HG02943 (cell line): ENCODE results near the gene NFATC4.
"Not testable (repeated sequence)": the region's sequence is repeated elsewhere in the genome, so short reads cannot be mapped to it uniquely, and the experiment has no call there.

Experiments
- ATAC-seq: cut with Tn5 transposase; IDR thresholded peaks from one replicate; pipeline ENCODE4 v1.9.1; 2021; ENCODE audit warnings: mild to moderate bottlenecking, low read depth, moderate library complexity; ENCODE audit not compliant: unreplicated experiment

NFATC4 gene

GRCh38 chr14:24385524-24385923, 17.5 kb downstream of the NFATC4 start:
- no peak for ATAC-seq

- ATAC-seq = no peak
These were observed 19.0 kb downstream of the NFATC4 start for GRCh38 chr14:24387009-24387345.

- ATAC-seq = not testable (repeated sequence)
These were observed 19.6 kb downstream of the NFATC4 start for GRCh38 chr14:24387579-24387978.

- no peak for ATAC-seq
These were observed 20.6 kb downstream of the NFATC4 start for GRCh38 chr14:24388474-24389179.

- no peak for ATAC-seq
These were observed 21.4 kb downstream of the NFATC4 start for GRCh38 chr14:24389226-24389848.

GRCh38 chr14:24390701-24391468, 22.9 kb downstream of the NFATC4 start:
- no peak for ATAC-seq

GRCh38 chr14:24392325-24393091, 24.5 kb downstream of the NFATC4 start:
- no peak for ATAC-seq

GRCh38 chr14:24394275-24394674, 26.3 kb downstream of the NFATC4 start:
- ATAC-seq = no peak

GRCh38 chr14:24395609-24396582, 27.9 kb downstream of the NFATC4 start:
- ATAC-seq = no peak

GRCh38 chr14:24397639-24398292, 29.8 kb downstream of the NFATC4 start:
- ATAC-seq = no peak

- no peak for ATAC-seq
These were observed 30.3 kb downstream of the NFATC4 start for GRCh38 chr14:24398293-24398652.

- no peak for ATAC-seq
These were observed 30.9 kb downstream of the NFATC4 start, which contains the start of gene NYNRIN for GRCh38 chr14:24398653-24399446. NYNRIN (plus strand) TSS chr14:24399003; CDS start chr14:24399247, 244 bp downstream.

- ATAC-seq = no peak
These were observed 31.5 kb downstream of the NFATC4 start for GRCh38 chr14:24399447-24399822.

- ATAC-seq = no peak
These were observed 32.2 kb downstream of the NFATC4 start for GRCh38 chr14:24399999-24400718.

- no peak for ATAC-seq
These were observed 34.1 kb downstream of the NFATC4 start for GRCh38 chr14:24401810-24402702.

GRCh38 chr14:24403294-24403998, 35.5 kb downstream of the NFATC4 start:
- no peak for ATAC-seq
